Hepatocyte (in vitro differentiated cells): ENCODE results near the gene VAPB.

Experiments
- EZH2 ChIP-seq: fragments of 200-600 bp; sonication (generic); IDR thresholded peaks from 2 replicates; pipeline ENCODE4 v1.6.1; 2016; ENCODE audit warnings: antibody characterized with exemption, mild to moderate bottlenecking, borderline replicate concordance
- EZH2phosphoT487 ChIP-seq: fragments of 200-600 bp; sonication (generic); IDR thresholded peaks from one replicate; pipeline ENCODE4 v1.6.1; 2018; ENCODE audit warnings: antibody characterized with exemption, mild to moderate bottlenecking, low read depth, moderate library complexity; ENCODE audit not compliant: unreplicated experiment, severe bottlenecking
- TF ChIP-seq, protein P1 (sequence below): fragments of 200-600 bp; sonication (generic); IDR thresholded peaks from 2 replicates; pipeline ENCODE4 v1.5.1; 2016; ENCODE audit warnings: antibody characterized with exemption, mild to moderate bottlenecking; ENCODE audit not compliant: poor library complexity

DNA sequence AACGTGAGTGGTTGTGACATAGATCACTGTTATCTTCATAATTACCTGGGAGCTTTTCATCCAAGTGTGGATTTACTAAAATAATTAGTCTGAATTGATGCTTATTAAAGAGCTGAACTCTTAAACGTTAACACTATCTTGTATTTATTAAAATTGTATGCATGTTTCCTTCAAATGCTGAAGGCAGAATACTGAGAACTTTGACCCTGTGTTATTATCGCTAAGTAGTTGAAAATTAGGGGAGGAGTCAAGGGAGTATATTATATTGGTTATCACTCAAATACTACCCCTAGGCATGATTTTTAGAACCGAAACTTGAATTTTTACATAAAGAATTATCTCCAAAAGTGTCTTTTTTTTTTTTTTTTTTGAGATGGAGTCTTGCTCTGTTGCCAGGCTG, 5.8 kb downstream of the VAPB start:
- TF ChIP-seq, protein P1, sequence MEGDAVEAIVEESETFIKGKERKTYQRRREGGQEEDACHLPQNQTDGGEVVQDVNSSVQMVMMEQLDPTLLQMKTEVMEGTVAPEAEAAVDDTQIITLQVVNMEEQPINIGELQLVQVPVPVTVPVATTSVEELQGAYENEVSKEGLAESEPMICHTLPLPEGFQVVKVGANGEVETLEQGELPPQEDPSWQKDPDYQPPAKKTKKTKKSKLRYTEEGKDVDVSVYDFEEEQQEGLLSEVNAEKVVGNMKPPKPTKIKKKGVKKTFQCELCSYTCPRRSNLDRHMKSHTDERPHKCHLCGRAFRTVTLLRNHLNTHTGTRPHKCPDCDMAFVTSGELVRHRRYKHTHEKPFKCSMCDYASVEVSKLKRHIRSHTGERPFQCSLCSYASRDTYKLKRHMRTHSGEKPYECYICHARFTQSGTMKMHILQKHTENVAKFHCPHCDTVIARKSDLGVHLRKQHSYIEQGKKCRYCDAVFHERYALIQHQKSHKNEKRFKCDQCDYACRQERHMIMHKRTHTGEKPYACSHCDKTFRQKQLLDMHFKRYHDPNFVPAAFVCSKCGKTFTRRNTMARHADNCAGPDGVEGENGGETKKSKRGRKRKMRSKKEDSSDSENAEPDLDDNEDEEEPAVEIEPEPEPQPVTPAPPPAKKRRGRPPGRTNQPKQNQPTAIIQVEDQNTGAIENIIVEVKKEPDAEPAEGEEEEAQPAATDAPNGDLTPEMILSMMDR, result no peak
- TF ChIP-seq EZH2phosphoT487 (no peak), EZH2 (no peak)
